ENCODE results near the gene AP4B1.

GRCh38 chr1:113901191-113901590 lies 3.4 kb downstream of the AP4B1 start:
- TF ChIP-seq GATA3 (IDR thresholded peaks at IDR 0.05; ENCODE audit: low read depth, low read length), result no peak
- no peak for TF ChIP-seq GATA2 (IDR thresholded peaks at IDR 0.05; ENCODE audit: low read depth, low read length)

Measured in SH-SY5Y (cell line).